Kidney (tissue), 14 donors: ENCODE results near the gene INAFM2. TPM values are rescaled to one million over a fixed set of nuclear protein-coding genes. Genes with fewer than 3 reads are reported as not detected.

Source experiments
- DNase-seq, 5 donors: peaks; one replicate each; pipeline ENCODE4 v3.0.0-alpha.2; 2013 to 2020
- FAIRE-seq: peaks from 2 replicates; lab custom pipeline; 2012; peaks lifted over from hg19 to GRCh38; lab: Jason Lieb, UNC
- H3K27ac ChIP-seq, 2 donors: one replicate each; pipeline ENCODE4 v1.7.0; 2013; ENCODE audit warnings: low read depth in 2 of 2, low read length in 2 of 2, inconsistent platforms in 1 of 2
- H3K27me3 ChIP-seq: one replicate; pipeline ENCODE4 v1.7.1; 2013; ENCODE audit warnings: low read length, inconsistent platforms; ENCODE audit not compliant: control insufficient read depth, insufficient read depth
- H3K36me3 ChIP-seq, 3 donors: one replicate each; pipeline versions ENCODE4 v1.7.0 to v1.7.1; 2013; ENCODE audit warnings: low read length in 3 of 3, control low read depth in 1 of 3, inconsistent platforms in 1 of 3; ENCODE audit not compliant: insufficient read depth in 3 of 3, control insufficient read depth in 2 of 3
- H3K4me1 ChIP-seq, 3 donors: one replicate each; pipeline versions ENCODE4 v1.7.0 to v1.7.1; 2013; ENCODE audit warnings: low read length in 3 of 3, inconsistent platforms in 1 of 3, low read depth in 1 of 3; ENCODE audit not compliant: control insufficient read depth in 2 of 3, insufficient read depth in 2 of 3
- H3K4me3 ChIP-seq, 3 donors: one replicate each; pipeline versions ENCODE4 v1.7.0 to v1.8.1; 2013; ENCODE audit warnings: low read length in 3 of 3, control low read depth in 1 of 3, inconsistent platforms in 1 of 3
- H3K9ac ChIP-seq, 3 donors: one replicate each; pipeline versions ENCODE4 v1.7.0 to v1.7.1; 2013; ENCODE audit warnings: low read length in 3 of 3, control low read depth in 1 of 3, inconsistent platforms in 1 of 3
- H3K9me3 ChIP-seq, 3 donors: one replicate each; pipeline versions ENCODE4 v1.7.0 to v1.7.1; 2013; ENCODE audit warnings: low read length in 3 of 3, control low read depth in 1 of 3, inconsistent platforms in 1 of 3; ENCODE audit not compliant: control insufficient read depth in 2 of 3, insufficient read depth in 1 of 3
- intact Hi-C: fragments of 100-400 bp; cut with DNase I; formaldehyde crosslinking; loops from one replicate; pipeline ENCODE4 v1.11.1; 2022
- polyA plus RNA-seq: library from polyadenylated mRNA; stranded (reverse); fragments of 350-450 nt; fragmentation: Illumina TruSeq; extraction: RNeasy Lipid Tissue Mini Kit (QIAGEN cat#74804); gene quantifications from one replicate; pipeline ENCODE4 v1.2.3, GENCODE V29; 2014; ENCODE audit warnings: low read depth, low replicate concordance; ENCODE audit not compliant: insufficient read depth
- total RNA-seq: library from RNA; stranded (reverse); fragmentation: NEBNext Ultra II Directional; extraction: Animal tissue kit (Norgen Biotek cat#: 25700); gene quantifications from one replicate; pipeline ENCODE4 v1.2.1, GENCODE V29; 2021
- TF ChIP-seq, protein P1 (sequence below): IDR thresholded peaks from 3 replicates; pipeline ENCODE4 v1.5.1; 2012; ENCODE audit warnings: mild to moderate bottlenecking, moderate library complexity, borderline replicate concordance; ENCODE audit not compliant: insufficient read depth; ENCODE audit errors: extremely low read depth
- donor health status: control.
- donor health status: control.
- donor health status: control.
- donor health status: control.
- donor health status: control.
- donor health status: DM: yes; HTN: yes; CAD: no.
- donor health status: Normal renal cell carcinoma (clear cell type).

Gene INAFM2
- total and polyA plus RNA-seq, 2 donors from 2014 or later, result 14.7 to 21.6 TPM

GRCh38 chr15:40367371-40367685 lies 43.8 kb downstream of the INAFM2 start:
- Histone ChIP-seq H3K27me3 (no peaks in the 10 kb centered on the region), H3K4me3 (peak overlapping the region in 1 of 3 donors; percentile 29), H3K4me1 (peaks cover 0 to 4% (median 0%) of the 10 kb centered on the region in 3 donors), H3K9me3 (no peaks in the 10 kb centered on the region), H3K9ac (peak overlapping the region in 1 of 3 donors; percentile 34), H3K27ac (no peak overlapping the region), H3K36me3 (no peaks in the 10 kb centered on the region)
- TF ChIP-seq, protein P1, sequence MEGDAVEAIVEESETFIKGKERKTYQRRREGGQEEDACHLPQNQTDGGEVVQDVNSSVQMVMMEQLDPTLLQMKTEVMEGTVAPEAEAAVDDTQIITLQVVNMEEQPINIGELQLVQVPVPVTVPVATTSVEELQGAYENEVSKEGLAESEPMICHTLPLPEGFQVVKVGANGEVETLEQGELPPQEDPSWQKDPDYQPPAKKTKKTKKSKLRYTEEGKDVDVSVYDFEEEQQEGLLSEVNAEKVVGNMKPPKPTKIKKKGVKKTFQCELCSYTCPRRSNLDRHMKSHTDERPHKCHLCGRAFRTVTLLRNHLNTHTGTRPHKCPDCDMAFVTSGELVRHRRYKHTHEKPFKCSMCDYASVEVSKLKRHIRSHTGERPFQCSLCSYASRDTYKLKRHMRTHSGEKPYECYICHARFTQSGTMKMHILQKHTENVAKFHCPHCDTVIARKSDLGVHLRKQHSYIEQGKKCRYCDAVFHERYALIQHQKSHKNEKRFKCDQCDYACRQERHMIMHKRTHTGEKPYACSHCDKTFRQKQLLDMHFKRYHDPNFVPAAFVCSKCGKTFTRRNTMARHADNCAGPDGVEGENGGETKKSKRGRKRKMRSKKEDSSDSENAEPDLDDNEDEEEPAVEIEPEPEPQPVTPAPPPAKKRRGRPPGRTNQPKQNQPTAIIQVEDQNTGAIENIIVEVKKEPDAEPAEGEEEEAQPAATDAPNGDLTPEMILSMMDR, result no peak
- intact Hi-C loops, result no loop called here
- DNase-seq (no peak), FAIRE-seq (no peak)

GRCh38 chr15:40367686-40368611 lies 44.5 kb downstream of the INAFM2 start:
- FAIRE-seq, result no peak
- H3K9ac ChIP-seq, result peak overlapping the region in 1 of 3 donors; percentile 34
- H3K27ac ChIP-seq, result no peak overlapping the region
- no peaks in the 10 kb centered on the region for H3K27me3 ChIP-seq
- H3K36me3 ChIP-seq, result no peaks in the 10 kb centered on the region
- H3K9me3 ChIP-seq, result no peaks in the 10 kb centered on the region
- intact Hi-C loops, result no loop called here
- peak; percentile 91 to 95 (median 94) for DNase-seq
- peak overlapping the region in 1 of 3 donors; percentile 29 for H3K4me3 ChIP-seq
- H3K4me1 ChIP-seq, result peaks cover 0 to 4% (median 0%) of the 10 kb centered on the region in 3 donors
- TF ChIP-seq, protein P1, result peak; percentile 81

DNA sequence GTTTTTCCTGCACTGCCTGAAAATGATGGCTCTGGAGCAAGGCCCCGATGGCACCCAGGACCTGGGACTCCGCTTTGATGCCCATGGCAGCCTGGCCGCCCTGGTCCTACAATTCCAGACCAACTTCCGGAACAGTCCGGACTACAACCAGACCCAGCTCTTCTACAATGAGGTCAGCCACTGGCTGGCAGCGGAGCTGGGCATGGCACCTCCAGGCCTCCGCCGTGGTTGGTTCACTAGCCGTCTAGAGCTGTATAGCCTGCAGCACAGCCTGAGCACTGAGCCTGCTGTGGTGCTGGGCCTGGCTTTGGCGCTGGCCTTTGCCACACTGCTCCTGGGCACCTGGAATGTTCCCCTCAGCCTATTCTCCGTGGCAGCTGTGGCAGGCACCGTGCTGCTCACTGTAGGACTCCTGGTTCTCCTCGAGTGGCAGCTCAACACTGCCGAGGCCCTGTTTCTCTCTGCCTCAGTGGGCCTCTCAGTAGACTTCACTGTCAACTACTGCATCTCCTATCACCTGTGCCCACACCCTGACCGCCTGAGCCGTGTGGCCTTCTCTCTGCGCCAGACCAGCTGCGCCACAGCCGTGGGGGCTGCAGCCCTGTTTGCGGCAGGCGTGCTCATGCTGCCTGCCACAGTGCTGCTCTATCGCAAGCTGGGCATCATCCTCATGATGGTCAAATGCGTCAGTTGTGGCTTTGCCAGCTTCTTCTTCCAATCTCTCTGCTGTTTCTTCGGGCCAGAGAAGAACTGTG lies 45.4 kb downstream of the INAFM2 start:
- H3K4me3 ChIP-seq, result no peak overlapping the region
- H3K27me3 ChIP-seq, result no peaks in the 10 kb centered on the region
- peaks cover 0 to 4% (median 0%) of the 10 kb centered on the region in 3 donors for H3K4me1 ChIP-seq
- H3K27ac ChIP-seq, result no peak overlapping the region
- TF ChIP-seq, protein P1, result no peak
- H3K36me3 ChIP-seq, result no peaks in the 10 kb centered on the region
- H3K9ac ChIP-seq, result no peak overlapping the region
- FAIRE-seq (no peak), DNase-seq (no peak)
- H3K9me3 ChIP-seq, result no peaks in the 10 kb centered on the region
- intact Hi-C loops, result no loop called here
